SK-N-SH treated with all-trans-retinoic acid at 6 μM for 48 hours (cell line): ENCODE measurements around the gene DHX34.

Source experiments
- ARNTL ChIP-seq: fragments of 450-650 bp; formaldehyde crosslinking; IDR thresholded peaks from 2 replicates; pipeline ENCODE4 v1.5.0; 2020; ENCODE audit warnings: low read depth, mild to moderate bottlenecking, moderate library complexity, borderline replicate concordance
- BACH2 ChIP-seq: fragments of 250-450 bp; sonication (Bioruptor Pico); IDR thresholded peaks from 2 replicates; pipeline ENCODE4 v1.9.0; 2021; ENCODE audit warnings: mild to moderate bottlenecking, borderline replicate concordance
- CREB5 ChIP-seq: fragments of 250-450 bp; sonication (Bioruptor Pico); IDR thresholded peaks from 2 replicates; pipeline ENCODE4 v1.5.1; 2020; ENCODE audit warnings: low read depth, mild to moderate bottlenecking, moderate library complexity
- CSDC2 ChIP-seq: fragments of 250-450 bp; sonication (Bioruptor Pico); IDR thresholded peaks from 2 replicates; pipeline ENCODE4 v1.5.0; 2020; ENCODE audit warnings: mild to moderate bottlenecking, moderate library complexity
- ESRRG ChIP-seq: fragments of 250-450 bp; sonication (Bioruptor Pico); IDR thresholded peaks from 2 replicates; pipeline ENCODE4 v1.6.1; 2021; ENCODE audit warnings: mild to moderate bottlenecking
- OSR1 ChIP-seq: fragments of 250-450 bp; sonication (Bioruptor Pico); IDR thresholded peaks from 2 replicates; pipeline ENCODE4 v1.8.0; 2022; ENCODE audit warnings: moderate library complexity, mild to moderate bottlenecking, inconsistent platforms
- RARB ChIP-seq: fragments of 250-450 bp; sonication (Bioruptor Pico); IDR thresholded peaks from 2 replicates; pipeline ENCODE4 v1.8.0; 2021; ENCODE audit warnings: mild to moderate bottlenecking, moderate library complexity
- TOX ChIP-seq: fragments of 250-450 bp; sonication (Bioruptor Pico); IDR thresholded peaks from 2 replicates; pipeline ENCODE4 v1.8.0; 2021; ENCODE audit warnings: mild to moderate bottlenecking, moderate library complexity, borderline replicate concordance
- TSHZ2 ChIP-seq: fragments of 250-450 bp; sonication (Bioruptor Pico); IDR thresholded peaks from 2 replicates; pipeline ENCODE4 v1.5.0; 2020; ENCODE audit warnings: mild to moderate bottlenecking, moderate library complexity
- ZFP3 ChIP-seq: fragments of 250-450 bp; sonication (Bioruptor Pico); IDR thresholded peaks from 2 replicates; pipeline ENCODE4 v1.5.0; 2020; ENCODE audit warnings: mild to moderate bottlenecking, moderate library complexity
- ZFP30 ChIP-seq: fragments of 450-650 bp; formaldehyde crosslinking; IDR thresholded peaks from 2 replicates; pipeline ENCODE4 v1.5.0; 2022; ENCODE audit warnings: mild to moderate bottlenecking, moderate library complexity
- ZNF70 ChIP-seq: fragments of 450-650 bp; formaldehyde crosslinking; IDR thresholded peaks from 2 replicates; pipeline ENCODE4 v1.5.0; 2020; ENCODE audit warnings: mild to moderate bottlenecking, moderate library complexity
- ZNF8 ChIP-seq: fragments of 450-650 bp; formaldehyde crosslinking; IDR thresholded peaks from 2 replicates; pipeline ENCODE4 v1.5.0; 2020; ENCODE audit warnings: mild to moderate bottlenecking, moderate library complexity
- TF ChIP-seq, protein P1 (sequence below): fragments of 250-450 bp; sonication (Bioruptor Pico); IDR thresholded peaks from 2 replicates; pipeline ENCODE4 v1.5.1; 2021; ENCODE audit warnings: mild to moderate bottlenecking, moderate library complexity

DNA sequence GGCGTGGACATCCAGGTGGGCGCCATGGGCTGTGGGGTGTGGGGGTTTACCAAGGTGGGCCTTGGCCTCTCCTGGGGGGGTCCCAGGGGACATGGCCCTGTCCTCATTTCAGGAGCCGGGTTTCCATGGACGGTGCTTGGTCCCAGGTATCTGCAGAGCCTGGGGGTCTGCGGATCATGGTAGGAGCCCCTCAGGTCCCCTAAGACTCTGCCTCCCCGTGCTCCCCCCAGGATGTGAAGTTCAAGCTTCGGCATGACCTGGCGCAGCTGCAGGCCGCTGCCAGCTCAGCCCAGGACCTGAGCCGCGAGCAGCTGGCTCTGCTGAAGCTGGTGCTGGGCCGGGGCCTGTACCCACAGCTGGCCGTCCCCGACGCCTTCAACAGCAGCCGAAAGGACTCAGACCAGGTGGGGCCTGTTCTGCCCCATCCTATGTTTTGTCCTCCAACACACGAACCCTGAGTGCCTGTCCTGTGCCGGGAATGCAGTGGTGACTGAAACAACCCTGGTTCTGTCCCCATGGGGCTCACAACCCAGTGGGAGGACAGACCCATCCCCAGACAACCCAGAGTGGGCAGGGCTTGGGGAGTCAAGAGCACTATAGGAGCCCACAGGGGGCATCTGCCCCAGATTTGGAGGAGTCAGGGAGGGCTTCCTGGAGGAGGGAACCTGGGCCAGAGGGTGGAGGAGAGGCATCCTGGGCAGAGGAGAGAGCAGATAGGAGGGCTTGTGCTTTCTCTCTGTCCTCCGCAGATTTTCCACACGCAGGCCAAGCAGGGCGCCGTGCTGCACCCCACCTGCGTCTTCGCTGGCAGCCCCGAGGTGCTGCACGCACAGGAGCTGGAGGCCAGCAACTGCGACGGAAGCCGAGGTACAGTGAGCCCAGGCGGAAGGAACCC lies 26.8 kb downstream of the DHX34 start:
- no peak for TF ChIP-seq RARB (CRISPR knock-in tag)
- TF ChIP-seq TSHZ2 (CRISPR knock-in tag): no peak
- TF ChIP-seq BACH2 (CRISPR knock-in tag): no peak
- TF ChIP-seq ZFP30 (CRISPR knock-in tag): no peak
- TF ChIP-seq ZNF8 (CRISPR knock-in tag): no peak
- TF ChIP-seq, protein P1, sequence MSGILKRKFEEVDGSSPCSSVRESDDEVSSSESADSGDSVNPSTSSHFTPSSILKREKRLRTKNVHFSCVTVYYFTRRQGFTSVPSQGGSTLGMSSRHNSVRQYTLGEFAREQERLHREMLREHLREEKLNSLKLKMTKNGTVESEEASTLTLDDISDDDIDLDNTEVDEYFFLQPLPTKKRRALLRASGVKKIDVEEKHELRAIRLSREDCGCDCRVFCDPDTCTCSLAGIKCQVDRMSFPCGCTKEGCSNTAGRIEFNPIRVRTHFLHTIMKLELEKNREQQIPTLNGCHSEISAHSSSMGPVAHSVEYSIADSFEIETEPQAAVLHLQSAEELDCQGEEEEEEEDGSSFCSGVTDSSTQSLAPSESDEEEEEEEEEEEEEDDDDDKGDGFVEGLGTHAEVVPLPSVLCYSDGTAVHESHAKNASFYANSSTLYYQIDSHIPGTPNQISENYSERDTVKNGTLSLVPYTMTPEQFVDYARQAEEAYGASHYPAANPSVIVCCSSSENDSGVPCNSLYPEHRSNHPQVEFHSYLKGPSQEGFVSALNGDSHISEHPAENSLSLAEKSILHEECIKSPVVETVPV (CRISPR knock-in tag): no peak
- no peak for TF ChIP-seq CREB5 (CRISPR knock-in tag)
- no peak for TF ChIP-seq TOX
- no peak for TF ChIP-seq CSDC2 (CRISPR knock-in tag)
- TF ChIP-seq ESRRG: no peak
- no peak for TF ChIP-seq ARNTL
- TF ChIP-seq ZFP3: no peak
- no peak for TF ChIP-seq ZNF70
- no peak for TF ChIP-seq OSR1 (CRISPR knock-in tag)
